NT2/D1 (cell line): ENCODE results near the gene EHF.

ENCODE experiments used
- DNase-seq: peaks from one replicate; pipeline ENCODE4 v3.0.0-alpha.2; 2011; ENCODE audit warnings: low read depth, low spot score
- H3K27me3 ChIP-seq: 2 replicates; pipeline ENCODE4 v1.6.0; 2011; ENCODE audit warnings: mild to moderate bottlenecking; ENCODE audit not compliant: insufficient read length, insufficient read depth
- H3K36me3 ChIP-seq: 2 replicates; pipeline ENCODE4 v1.6.1; 2011; ENCODE audit warnings: mild to moderate bottlenecking, low read length, mixed read lengths; ENCODE audit not compliant: insufficient read depth, insufficient read length
- H3K4me1 ChIP-seq: 2 replicates; pipeline ENCODE4 v1.5.1; 2011; ENCODE audit not compliant: insufficient read depth, insufficient read length
- H3K4me3 ChIP-seq: 2 replicates; pipeline ENCODE4 v1.5.1; 2011; ENCODE audit warnings: low read depth; ENCODE audit not compliant: insufficient read length
- H3K9ac ChIP-seq: 2 replicates; pipeline ENCODE4 v1.6.0; 2011; ENCODE audit warnings: low read depth; ENCODE audit not compliant: insufficient read length
- H3K9me3 ChIP-seq: 2 replicates; pipeline ENCODE4 v1.5.1; 2011; ENCODE audit warnings: mild to moderate bottlenecking, low read length; ENCODE audit not compliant: insufficient read depth
- SUZ12 ChIP-seq: IDR thresholded peaks from 2 replicates; pipeline ENCODE4 v1.6.1; 2011; ENCODE audit not compliant: insufficient read length, insufficient read depth; ENCODE audit errors: extremely low read depth
- YY1 ChIP-seq: IDR thresholded peaks from 2 replicates; pipeline ENCODE4 v1.6.1; 2011; ENCODE audit not compliant: insufficient read length, insufficient read depth
- ZNF274 ChIP-seq: IDR thresholded peaks from 2 replicates; pipeline ENCODE4 v1.6.1; 2011; ENCODE audit warnings: mild to moderate bottlenecking, low read depth, low read length

The EHF gene

GRCh38 chr11:34626393-34626792, 5.5 kb downstream of the EHF start:
- Histone ChIP-seq H3K27me3 (no peaks in the 10 kb centered on the region), H3K36me3 (no peaks in the 10 kb centered on the region), H3K4me3 (no peak overlapping the region), H3K9me3 (no peaks in the 10 kb centered on the region), H3K4me1 (no peaks in the 10 kb centered on the region), H3K9ac (no peak overlapping the region)
- no peak for DNase-seq
- no peak for TF ChIP-seq YY1
- no peak for TF ChIP-seq ZNF274
- no peak for TF ChIP-seq SUZ12

GRCh38 chr11:34627197-34627596, 6.3 kb downstream of the EHF start:
- H3K36me3 ChIP-seq: no peaks in the 10 kb centered on the region
- no peak overlapping the region for H3K4me3 ChIP-seq
- no peak for DNase-seq
- no peak overlapping the region for H3K9ac ChIP-seq
- no peaks in the 10 kb centered on the region for H3K27me3 ChIP-seq
- H3K4me1 ChIP-seq: no peaks in the 10 kb centered on the region
- no peaks in the 10 kb centered on the region for H3K9me3 ChIP-seq
- TF ChIP-seq SUZ12 (no peak), YY1 (no peak), ZNF274 (no peak)

- no peaks in the 10 kb centered on the region for H3K36me3 ChIP-seq
- TF ChIP-seq SUZ12: no peak
- no peak for TF ChIP-seq YY1
- no peak for TF ChIP-seq ZNF274
- no peak overlapping the region for H3K9ac ChIP-seq
- DNase-seq: no peak
- H3K4me3 ChIP-seq: no peak overlapping the region
- H3K9me3 ChIP-seq: no peaks in the 10 kb centered on the region
- no peaks in the 10 kb centered on the region for H3K4me1 ChIP-seq
- no peaks in the 10 kb centered on the region for H3K27me3 ChIP-seq
Measured at GRCh38 chr11:34629711-34630110, 8.8 kb downstream of the EHF start.

- no peak overlapping the region for H3K4me3 ChIP-seq
- no peaks in the 10 kb centered on the region for H3K36me3 ChIP-seq
- no peak for DNase-seq
- TF ChIP-seq SUZ12: no peak
- TF ChIP-seq ZNF274: no peak
- no peak for TF ChIP-seq YY1
- H3K27me3 ChIP-seq: no peaks in the 10 kb centered on the region
- H3K9me3 ChIP-seq: no peaks in the 10 kb centered on the region
- no peak overlapping the region for H3K9ac ChIP-seq
- H3K4me1 ChIP-seq: no peaks in the 10 kb centered on the region
Measured at GRCh38 chr11:34630544-34630943, 9.7 kb downstream of the EHF start.

- Histone ChIP-seq H3K9ac (no peak overlapping the region), H3K36me3 (no peaks in the 10 kb centered on the region), H3K4me1 (no peaks in the 10 kb centered on the region), H3K4me3 (no peak overlapping the region), H3K9me3 (no peaks in the 10 kb centered on the region), H3K27me3 (no peaks in the 10 kb centered on the region)
- DNase-seq: no peak
- TF ChIP-seq SUZ12 (no peak), ZNF274 (no peak), YY1 (no peak)
Measured at GRCh38 chr11:34631297-34631696, 10.4 kb downstream of the EHF start.

GRCh38 chr11:34631737-34632104, 10.8 kb downstream of the EHF start:
- Histone ChIP-seq H3K9me3 (no peaks in the 10 kb centered on the region), H3K36me3 (no peaks in the 10 kb centered on the region), H3K4me3 (no peak overlapping the region), H3K27me3 (no peaks in the 10 kb centered on the region), H3K9ac (no peak overlapping the region), H3K4me1 (no peaks in the 10 kb centered on the region)
- TF ChIP-seq SUZ12 (no peak), YY1 (no peak), ZNF274 (no peak)
- DNase-seq: no peak

GRCh38 chr11:34632105-34632791, 11.4 kb downstream of the EHF start:
- TF ChIP-seq ZNF274 (no peak), SUZ12 (no peak), YY1 (no peak)
- Histone ChIP-seq H3K36me3 (no peaks in the 10 kb centered on the region), H3K4me1 (no peaks in the 10 kb centered on the region), H3K27me3 (no peaks in the 10 kb centered on the region), H3K4me3 (no peak overlapping the region), H3K9ac (no peak overlapping the region), H3K9me3 (no peaks in the 10 kb centered on the region)
- DNase-seq: no peak
